Stomach (tissue), 4 donors: ENCODE data around the gene MAP3K6.
"Not testable (repeated sequence)": the region's sequence is repeated elsewhere in the genome, so short reads cannot be mapped to it uniquely, and the experiment has no call there.

ENCODE experiments used
- POLR2A ChIP-seq, 4 donors: fragments of 450-650 bp; IDR thresholded peaks; one replicate each; pipeline ENCODE4 v1.6.1; 2016; ENCODE audit warnings: antibody characterized with exemption in 4 of 4, control low read depth in 2 of 4, mild to moderate bottlenecking in 1 of 4, moderate library complexity in 1 of 4
- TF ChIP-seq, protein P1 (sequence below), 7 experiments: fragments of 450-650 bp in 4 of 7; fragments of 200-600 bp in 3 of 7; sonication (generic) in 3 of 7; IDR thresholded peaks; one replicate each; pipeline ENCODE4 v1.5.1; 2016 to 2019; ENCODE audit warnings: antibody characterized with exemption in 7 of 7, control low read depth in 2 of 7, mild to moderate bottlenecking in 1 of 7

DNA sequence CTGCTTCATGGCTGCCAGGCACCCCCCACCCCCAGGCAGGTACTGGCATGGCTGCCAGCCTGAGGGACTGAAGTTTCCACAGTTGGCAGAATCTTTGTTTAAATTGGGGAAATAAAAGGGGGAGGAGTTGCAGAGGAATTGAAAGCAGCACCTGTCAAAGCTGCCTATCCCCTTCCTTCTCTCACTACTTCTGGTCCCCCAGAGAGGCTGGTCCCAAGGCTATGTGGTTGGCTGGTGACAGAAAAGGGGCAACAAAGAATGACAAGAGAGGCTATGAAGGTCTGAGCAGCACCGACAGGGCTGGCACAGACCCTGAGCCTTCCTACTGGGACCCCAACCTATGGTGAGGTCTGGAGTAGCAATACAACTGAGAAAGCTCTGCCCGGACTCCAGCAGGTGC is 40.0 kb upstream of the MAP3K6 start:
- TF ChIP-seq POLR2A (IDR thresholded peaks at IDR 0.05): not testable (repeated sequence)
- TF ChIP-seq, protein P1, sequence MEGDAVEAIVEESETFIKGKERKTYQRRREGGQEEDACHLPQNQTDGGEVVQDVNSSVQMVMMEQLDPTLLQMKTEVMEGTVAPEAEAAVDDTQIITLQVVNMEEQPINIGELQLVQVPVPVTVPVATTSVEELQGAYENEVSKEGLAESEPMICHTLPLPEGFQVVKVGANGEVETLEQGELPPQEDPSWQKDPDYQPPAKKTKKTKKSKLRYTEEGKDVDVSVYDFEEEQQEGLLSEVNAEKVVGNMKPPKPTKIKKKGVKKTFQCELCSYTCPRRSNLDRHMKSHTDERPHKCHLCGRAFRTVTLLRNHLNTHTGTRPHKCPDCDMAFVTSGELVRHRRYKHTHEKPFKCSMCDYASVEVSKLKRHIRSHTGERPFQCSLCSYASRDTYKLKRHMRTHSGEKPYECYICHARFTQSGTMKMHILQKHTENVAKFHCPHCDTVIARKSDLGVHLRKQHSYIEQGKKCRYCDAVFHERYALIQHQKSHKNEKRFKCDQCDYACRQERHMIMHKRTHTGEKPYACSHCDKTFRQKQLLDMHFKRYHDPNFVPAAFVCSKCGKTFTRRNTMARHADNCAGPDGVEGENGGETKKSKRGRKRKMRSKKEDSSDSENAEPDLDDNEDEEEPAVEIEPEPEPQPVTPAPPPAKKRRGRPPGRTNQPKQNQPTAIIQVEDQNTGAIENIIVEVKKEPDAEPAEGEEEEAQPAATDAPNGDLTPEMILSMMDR (IDR thresholded peaks at IDR 0.05): not testable (repeated sequence)
